Upper lobe of right lung (tissue), 1 donor: Measurements from ENCODE around the gene RPLP1. TPM values are rescaled to one million over a fixed set of nuclear protein-coding genes. Genes with fewer than 3 reads are reported as not detected.

ENCODE experiments used
- ATAC-seq: fragments of 200-7000 bp; cut with Tn5 transposase; one replicate; pipeline ENCODE4 v1.9.1; 2020; ENCODE audit warnings: mild to moderate bottlenecking, moderate library complexity
- DNase-seq: peaks from one replicate; pipeline ENCODE4 v3.0.0-alpha.2; 2020
- H3K27ac ChIP-seq: fragments of 200-600 bp; one replicate; pipeline ENCODE4 v1.8.0; 2022
- H3K27me3 ChIP-seq: fragments of 200-600 bp; one replicate; pipeline ENCODE4 v1.8.0; 2022; ENCODE audit warnings: mild to moderate bottlenecking
- H3K36me3 ChIP-seq: fragments of 200-600 bp; one replicate; pipeline ENCODE4 v1.8.0; 2022
- H3K4me1 ChIP-seq: fragments of 200-600 bp; one replicate; pipeline ENCODE4 v1.8.0; 2022
- H3K4me3 ChIP-seq: fragments of 200-600 bp; one replicate; pipeline ENCODE4 v1.8.0; 2022; ENCODE audit warnings: mild to moderate bottlenecking
- H3K9me3 ChIP-seq: fragments of 200-600 bp; one replicate; pipeline ENCODE4 v1.8.0; 2022
- intact Hi-C: fragments of 100-400 bp; cut with DNase I; formaldehyde crosslinking; loops from one replicate; pipeline ENCODE4 v1.11.0; 2022
- total RNA-seq: library from RNA; stranded (reverse); fragmentation: NEBNext Ultra II Directional; extraction: Animal tissue kit (Norgen Biotek cat#: 25700); gene quantifications from one replicate; pipeline ENCODE4 v1.2.1, GENCODE V29; 2021
- TF ChIP-seq, protein P1 (sequence below): fragments of 200-600 bp; IDR thresholded peaks from one replicate; pipeline ENCODE4 v1.8.0; 2022; ENCODE audit warnings: antibody characterized with exemption
- donor health status: DM: no; HTN: yes; CAD: no; lungs with severe emphysema.

The RPLP1 gene
- total RNA-seq, 1 donor from 2014 or later = 1,255 TPM

DNA sequence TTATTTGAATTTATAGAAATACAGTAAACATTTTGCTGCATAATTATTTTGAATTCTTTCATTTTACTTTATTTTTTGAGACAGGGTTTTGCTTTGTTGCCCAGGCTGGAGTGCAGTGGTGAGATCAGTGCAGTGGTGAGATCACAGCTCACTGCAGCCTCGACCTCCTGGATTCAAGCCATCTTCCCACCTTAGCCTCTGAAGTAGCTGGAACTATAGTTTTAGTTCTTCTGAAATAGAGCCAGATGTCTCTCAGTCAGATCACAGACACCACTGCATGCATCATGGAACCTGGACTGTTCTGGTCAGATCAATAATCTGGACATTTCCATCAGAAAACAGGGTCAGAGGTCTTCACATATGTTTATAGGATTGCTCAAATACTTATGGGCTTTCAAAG lies 7.9 kb downstream of the RPLP1 start:
- Histone ChIP-seq H3K36me3 (peaks cover 21% of the 10 kb centered on the region), H3K27ac (no peak overlapping the region), H3K27me3 (no peaks in the 10 kb centered on the region), H3K9me3 (no peaks in the 10 kb centered on the region), H3K4me3 (no peak overlapping the region), H3K4me1 (peaks cover 15% of the 10 kb centered on the region)
- intact Hi-C loops = no loop called here
- no peak for DNase-seq
- ATAC-seq = no peak
- TF ChIP-seq, protein P1, sequence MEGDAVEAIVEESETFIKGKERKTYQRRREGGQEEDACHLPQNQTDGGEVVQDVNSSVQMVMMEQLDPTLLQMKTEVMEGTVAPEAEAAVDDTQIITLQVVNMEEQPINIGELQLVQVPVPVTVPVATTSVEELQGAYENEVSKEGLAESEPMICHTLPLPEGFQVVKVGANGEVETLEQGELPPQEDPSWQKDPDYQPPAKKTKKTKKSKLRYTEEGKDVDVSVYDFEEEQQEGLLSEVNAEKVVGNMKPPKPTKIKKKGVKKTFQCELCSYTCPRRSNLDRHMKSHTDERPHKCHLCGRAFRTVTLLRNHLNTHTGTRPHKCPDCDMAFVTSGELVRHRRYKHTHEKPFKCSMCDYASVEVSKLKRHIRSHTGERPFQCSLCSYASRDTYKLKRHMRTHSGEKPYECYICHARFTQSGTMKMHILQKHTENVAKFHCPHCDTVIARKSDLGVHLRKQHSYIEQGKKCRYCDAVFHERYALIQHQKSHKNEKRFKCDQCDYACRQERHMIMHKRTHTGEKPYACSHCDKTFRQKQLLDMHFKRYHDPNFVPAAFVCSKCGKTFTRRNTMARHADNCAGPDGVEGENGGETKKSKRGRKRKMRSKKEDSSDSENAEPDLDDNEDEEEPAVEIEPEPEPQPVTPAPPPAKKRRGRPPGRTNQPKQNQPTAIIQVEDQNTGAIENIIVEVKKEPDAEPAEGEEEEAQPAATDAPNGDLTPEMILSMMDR = no peak

DNA sequence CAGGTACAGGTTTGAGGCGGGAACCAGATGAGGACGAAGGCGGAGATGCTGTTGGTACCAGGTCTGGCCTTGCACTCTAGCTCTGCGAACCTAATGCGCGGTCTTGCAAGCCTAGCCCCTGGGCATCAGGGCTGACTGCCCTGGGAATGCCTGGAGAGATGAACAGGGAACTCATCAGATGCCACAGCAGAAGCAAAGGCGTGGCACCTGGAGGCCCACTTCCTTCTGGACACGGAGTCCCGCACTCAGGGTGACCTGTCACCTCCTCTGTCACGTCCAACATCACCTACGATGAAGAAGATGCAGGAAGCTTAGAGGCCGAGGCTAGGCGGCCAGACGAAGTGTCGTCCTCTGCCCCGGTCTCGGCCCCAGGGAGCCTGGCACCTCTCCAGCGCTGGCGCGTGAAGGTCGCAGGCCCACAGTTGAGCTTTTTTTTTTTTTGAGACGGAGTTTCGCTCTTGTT lies 9.4 kb downstream of the RPLP1 start:
- H3K27me3 ChIP-seq = no peaks in the 10 kb centered on the region
- no peaks in the 10 kb centered on the region for H3K9me3 ChIP-seq
- ATAC-seq (peak; percentile 5), DNase-seq (peak; percentile 81)
- peaks cover 5% of the 10 kb centered on the region for H3K36me3 ChIP-seq
- intact Hi-C loops = no loop called here
- TF ChIP-seq, protein P1 = no peak
- H3K4me1 ChIP-seq = peaks cover 12% of the 10 kb centered on the region
- peak overlapping the region; percentile 60 for H3K4me3 ChIP-seq
- peak overlapping the region; percentile 91 for H3K27ac ChIP-seq

DNA sequence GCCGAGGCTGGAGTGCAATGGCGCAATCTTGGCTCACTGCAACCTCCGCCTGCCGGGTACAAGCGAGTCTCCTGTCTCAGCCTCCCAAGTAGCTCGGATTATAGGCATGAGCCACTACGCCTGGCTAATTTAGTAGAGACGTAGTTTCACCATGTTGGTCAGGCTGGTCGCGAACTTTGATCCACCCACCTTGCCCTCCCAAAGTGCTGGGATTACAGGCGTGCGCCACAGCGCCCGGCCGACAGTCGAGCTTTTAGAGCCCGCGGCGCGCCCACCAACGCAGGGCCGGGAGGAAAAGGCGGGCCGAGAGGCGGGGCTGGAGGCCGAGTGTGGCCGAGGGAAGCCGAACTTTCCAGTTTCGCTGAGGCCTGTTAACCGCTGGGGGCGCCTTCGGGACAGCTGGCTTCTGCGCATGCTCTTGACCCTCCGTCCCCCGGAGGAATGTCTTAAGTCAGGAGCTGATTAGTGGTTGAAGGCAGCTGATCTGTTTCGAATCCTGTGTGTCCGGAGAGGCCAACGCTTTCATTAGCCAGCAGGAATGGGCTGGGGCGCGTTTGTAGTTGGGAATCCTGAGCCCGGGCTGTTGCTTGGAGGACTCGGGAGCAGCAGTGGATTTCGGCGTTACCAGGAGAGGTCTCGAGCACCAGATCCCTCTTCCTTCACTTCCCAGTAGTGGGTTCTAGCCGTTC lies 10.0 kb downstream of the RPLP1 start:
- Histone ChIP-seq H3K4me3 (peak overlapping the region; percentile 60), H3K36me3 (no peaks in the 10 kb centered on the region), H3K27ac (peak overlapping the region; percentile 91), H3K27me3 (no peaks in the 10 kb centered on the region), H3K9me3 (no peaks in the 10 kb centered on the region), H3K4me1 (peaks cover 12% of the 10 kb centered on the region)
- TF ChIP-seq, protein P1 = peak; percentile 90
- intact Hi-C loops = no loop called here
- DNase-seq = peak; percentile 97
- ATAC-seq = peak; percentile 97

DNA sequence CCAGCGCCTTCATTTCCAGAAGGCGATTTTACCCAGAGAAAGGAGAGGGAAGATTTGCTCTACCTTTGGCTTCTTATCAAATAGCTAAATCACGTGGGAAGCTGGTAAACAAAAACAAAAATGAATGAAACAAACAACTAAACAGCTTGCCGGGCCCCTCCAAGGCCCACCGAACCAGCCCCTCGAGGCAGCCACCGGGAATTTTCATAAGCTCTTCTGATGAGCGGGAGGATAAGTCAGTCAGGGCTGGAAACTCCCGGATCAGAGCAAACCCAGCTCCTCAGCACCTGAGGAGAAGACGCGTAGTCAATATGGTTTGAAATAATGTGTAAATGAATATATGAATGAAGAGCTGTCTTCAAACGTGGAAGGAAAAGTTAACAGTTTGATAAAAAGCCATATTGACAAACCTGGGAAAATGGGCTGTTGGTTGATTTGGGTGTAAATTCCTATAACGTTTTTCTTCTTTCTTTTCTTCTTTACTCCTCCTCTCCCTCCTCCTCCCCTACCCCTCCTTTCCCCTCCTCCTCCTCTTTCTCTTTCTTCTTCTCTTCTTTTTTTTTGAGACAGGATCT lies 10.7 kb downstream of the RPLP1 start:
- Histone ChIP-seq H3K27ac (peak overlapping the region; percentile 91), H3K4me1 (peaks cover 12% of the 10 kb centered on the region), H3K27me3 (no peaks in the 10 kb centered on the region), H3K36me3 (no peaks in the 10 kb centered on the region), H3K4me3 (peak overlapping the region; percentile 60), H3K9me3 (no peaks in the 10 kb centered on the region)
- ATAC-seq = no peak
- TF ChIP-seq, protein P1 = no peak
- intact Hi-C loops = no loop called here
- no peak for DNase-seq

DNA sequence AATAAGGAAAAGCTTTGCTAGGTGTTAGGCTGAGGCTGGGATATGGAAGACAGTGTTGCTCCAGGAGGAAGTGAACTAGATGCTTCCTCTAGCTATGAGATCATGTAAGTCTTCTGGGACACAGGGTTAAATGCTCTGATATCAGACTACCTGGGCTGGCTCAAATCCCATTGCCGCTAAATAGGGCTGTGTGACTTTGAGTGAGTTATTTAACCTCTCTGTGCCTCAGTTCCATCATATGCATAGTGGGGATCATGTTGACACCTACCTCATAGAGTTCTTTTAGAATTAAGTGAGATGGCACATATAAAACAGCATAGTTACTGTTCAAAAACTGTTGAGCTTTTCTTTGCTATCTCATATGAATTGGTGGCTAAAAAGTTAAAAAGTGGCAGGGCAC lies 12.6 kb downstream of the RPLP1 start:
- Histone ChIP-seq H3K4me1 (peaks cover 12% of the 10 kb centered on the region), H3K36me3 (no peaks in the 10 kb centered on the region), H3K4me3 (no peak overlapping the region), H3K27me3 (no peaks in the 10 kb centered on the region), H3K9me3 (no peaks in the 10 kb centered on the region), H3K27ac (no peak overlapping the region)
- TF ChIP-seq, protein P1 = no peak
- intact Hi-C loops = no loop called here
- no peak for DNase-seq
- no peak for ATAC-seq
